ENCODE results near the gene HKDC1.
"Not testable (repeated sequence)": the region's sequence is repeated elsewhere in the genome, so short reads cannot be mapped to it uniquely, and the experiment has no call there.

The HKDC1 gene

GRCh38 chr10:69220041-69220451 lies at the start of gene HKDC1:
TSS of gene HKDC1 (plus strand) at chr10:69220332. CDS start at chr10:69220436, 104 bp downstream.
- TF ChIP-seq ZFX (IDR thresholded peaks at IDR 0.05; ENCODE audit: borderline replicate concordance) = no peak
- TF ChIP-seq, protein P1, sequence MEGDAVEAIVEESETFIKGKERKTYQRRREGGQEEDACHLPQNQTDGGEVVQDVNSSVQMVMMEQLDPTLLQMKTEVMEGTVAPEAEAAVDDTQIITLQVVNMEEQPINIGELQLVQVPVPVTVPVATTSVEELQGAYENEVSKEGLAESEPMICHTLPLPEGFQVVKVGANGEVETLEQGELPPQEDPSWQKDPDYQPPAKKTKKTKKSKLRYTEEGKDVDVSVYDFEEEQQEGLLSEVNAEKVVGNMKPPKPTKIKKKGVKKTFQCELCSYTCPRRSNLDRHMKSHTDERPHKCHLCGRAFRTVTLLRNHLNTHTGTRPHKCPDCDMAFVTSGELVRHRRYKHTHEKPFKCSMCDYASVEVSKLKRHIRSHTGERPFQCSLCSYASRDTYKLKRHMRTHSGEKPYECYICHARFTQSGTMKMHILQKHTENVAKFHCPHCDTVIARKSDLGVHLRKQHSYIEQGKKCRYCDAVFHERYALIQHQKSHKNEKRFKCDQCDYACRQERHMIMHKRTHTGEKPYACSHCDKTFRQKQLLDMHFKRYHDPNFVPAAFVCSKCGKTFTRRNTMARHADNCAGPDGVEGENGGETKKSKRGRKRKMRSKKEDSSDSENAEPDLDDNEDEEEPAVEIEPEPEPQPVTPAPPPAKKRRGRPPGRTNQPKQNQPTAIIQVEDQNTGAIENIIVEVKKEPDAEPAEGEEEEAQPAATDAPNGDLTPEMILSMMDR (IDR thresholded peaks at IDR 0.05) = no peak
- no peak within 1 kb of the TSS for H3K27ac ChIP-seq

DNA sequence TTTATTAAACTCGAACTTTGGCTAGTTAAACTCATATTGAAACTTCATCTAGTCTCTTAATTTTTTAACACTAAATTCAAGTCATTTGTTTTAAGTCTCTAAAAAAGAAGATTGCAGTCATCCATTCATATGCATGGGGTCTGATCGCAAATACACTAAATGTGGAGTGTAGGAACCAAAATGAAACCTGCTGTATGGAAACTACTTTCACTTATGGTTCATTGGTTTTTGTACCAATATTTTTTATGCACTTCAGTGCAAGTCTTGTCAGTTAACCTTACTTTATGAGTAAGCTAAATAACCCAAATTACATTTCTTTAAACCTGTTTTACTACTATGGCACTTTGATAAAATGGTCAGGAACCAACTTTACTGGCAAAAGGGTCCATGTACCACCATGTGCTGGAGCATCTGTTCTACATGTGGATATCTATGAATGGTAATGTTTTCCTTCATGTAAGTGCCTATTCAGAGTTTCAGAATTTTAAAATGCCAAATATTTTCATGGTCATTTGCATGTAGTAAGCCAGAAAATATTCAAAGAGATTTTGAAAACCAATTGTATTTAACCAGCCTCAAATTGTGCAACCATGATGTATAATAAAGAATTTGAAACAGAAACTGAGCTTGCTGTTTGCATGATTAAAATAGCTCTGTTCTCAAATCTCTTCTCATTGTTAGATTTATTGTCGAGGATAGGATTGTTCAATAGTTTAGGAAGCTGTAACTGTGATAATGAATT lies 47.7 kb upstream of the HKDC1 start:
- no peak overlapping the region for H3K27ac ChIP-seq
- no peak for TF ChIP-seq ZFX (IDR thresholded peaks at IDR 0.05; ENCODE audit: borderline replicate concordance)
- TF ChIP-seq, protein P1 (IDR thresholded peaks at IDR 0.05) = no peak

- H3K27ac ChIP-seq = not testable (repeated sequence)
Observed at GRCh38 chr10:69175326-69175725, 44.8 kb upstream of the HKDC1 start.

DNA sequence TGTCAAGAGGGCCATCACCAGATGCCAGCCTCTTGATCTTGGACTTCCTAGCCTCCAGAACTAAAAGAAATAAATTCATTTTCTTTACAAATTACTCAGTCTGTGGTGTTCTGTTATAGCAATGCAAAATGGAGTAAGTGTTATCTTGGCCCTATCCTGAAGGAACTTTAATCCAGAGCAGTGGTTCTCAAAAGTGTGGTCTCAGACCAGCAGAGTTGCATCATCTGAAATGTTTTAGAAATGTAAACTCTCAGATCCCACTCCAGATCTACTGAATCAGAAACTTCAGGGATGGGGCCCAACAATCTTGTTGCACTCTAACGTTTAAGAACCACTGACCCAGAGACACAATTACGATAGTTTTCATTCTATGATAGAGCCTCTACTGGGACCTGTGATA lies 43.3 kb upstream of the HKDC1 start:
- H3K27ac ChIP-seq = no peak overlapping the region
- TF ChIP-seq, protein P1 (IDR thresholded peaks at IDR 0.05) = no peak
- no peak for TF ChIP-seq ZFX (IDR thresholded peaks at IDR 0.05; ENCODE audit: borderline replicate concordance)

DNA sequence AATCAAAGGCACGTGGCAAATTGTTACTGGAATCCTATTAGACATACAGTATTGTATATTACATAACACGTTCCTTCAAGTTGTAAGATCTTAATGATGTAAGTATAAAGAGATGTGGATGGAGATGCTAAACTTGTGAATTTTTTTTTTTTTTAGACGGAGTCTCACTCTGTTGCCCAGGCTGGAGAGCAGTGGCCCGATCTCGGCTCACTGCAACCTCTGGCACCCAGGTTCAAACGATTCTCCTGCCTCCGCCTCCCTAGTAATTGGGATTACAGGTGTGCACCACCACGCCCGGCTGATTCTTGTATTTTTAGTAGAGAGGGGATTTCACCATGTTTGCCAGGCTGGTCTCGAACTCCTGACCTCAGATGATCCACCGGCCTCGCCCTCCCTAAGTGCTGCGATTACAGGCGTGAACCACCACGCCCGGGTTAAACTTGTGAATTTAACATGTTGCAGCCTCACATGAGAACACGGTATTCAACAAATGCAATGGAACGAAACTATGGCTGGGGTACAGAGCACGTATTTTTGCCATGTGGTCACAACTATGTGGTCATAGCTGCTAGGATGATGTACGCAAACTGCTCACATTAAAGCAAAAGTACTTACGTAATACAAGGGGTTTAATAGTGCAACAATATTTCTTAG lies 40.9 kb upstream of the HKDC1 start:
- TF ChIP-seq, protein P1 (IDR thresholded peaks at IDR 0.05) = no peak
- TF ChIP-seq ZFX (IDR thresholded peaks at IDR 0.05; ENCODE audit: borderline replicate concordance) = no peak
- H3K27ac ChIP-seq = peak overlapping the region; percentile 90

DNA sequence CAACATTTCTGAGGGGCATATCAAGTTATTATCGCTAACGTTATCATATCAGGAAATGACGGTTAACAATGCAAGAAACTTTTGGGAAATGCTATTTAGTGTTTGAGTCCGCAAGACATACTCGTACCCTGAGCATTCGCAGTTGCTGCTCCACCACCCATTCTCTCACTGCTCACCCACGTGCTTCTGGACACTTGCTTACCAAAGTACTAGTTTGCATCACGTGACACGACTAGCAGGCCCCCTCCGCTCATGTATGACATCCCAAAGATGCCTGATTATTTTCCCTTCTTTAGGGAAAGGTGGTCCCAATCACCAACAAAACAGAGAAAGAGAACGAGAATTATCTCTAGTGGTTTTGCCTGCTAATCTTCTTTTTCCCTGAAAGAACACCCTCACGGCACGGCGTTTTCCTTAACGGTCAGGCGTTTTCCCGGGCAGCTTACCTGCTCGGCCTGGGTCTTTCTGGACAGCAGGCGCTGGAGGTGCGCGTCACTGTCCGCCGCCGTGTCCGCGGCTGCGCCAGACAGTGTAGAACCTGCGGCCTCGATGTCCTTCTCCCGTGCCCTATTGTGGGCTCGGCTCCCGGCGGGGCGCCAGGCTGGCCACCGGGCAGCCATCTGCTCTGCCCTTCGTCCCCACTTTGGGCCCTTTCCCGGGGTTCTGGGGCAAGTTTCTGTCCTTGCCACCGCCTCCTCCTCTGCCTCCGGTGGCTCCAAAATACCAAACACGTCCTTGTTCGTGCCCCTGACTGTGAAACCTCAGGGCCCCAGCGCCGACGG lies 40.2 kb upstream of the HKDC1 start, which contains the start of gene SUPV3L1:
SUPV3L1 (plus strand) TSS at position 492 of the 782 bp plus-strand sequence; CDS start at position 550, 58 bp downstream.
- peak within 1 kb of the TSS; percentile 90 for H3K27ac ChIP-seq
- TF ChIP-seq, protein P1 (IDR thresholded peaks at IDR 0.05) = no peak
- no peak for TF ChIP-seq ZFX (IDR thresholded peaks at IDR 0.05; ENCODE audit: borderline replicate concordance)

DNA sequence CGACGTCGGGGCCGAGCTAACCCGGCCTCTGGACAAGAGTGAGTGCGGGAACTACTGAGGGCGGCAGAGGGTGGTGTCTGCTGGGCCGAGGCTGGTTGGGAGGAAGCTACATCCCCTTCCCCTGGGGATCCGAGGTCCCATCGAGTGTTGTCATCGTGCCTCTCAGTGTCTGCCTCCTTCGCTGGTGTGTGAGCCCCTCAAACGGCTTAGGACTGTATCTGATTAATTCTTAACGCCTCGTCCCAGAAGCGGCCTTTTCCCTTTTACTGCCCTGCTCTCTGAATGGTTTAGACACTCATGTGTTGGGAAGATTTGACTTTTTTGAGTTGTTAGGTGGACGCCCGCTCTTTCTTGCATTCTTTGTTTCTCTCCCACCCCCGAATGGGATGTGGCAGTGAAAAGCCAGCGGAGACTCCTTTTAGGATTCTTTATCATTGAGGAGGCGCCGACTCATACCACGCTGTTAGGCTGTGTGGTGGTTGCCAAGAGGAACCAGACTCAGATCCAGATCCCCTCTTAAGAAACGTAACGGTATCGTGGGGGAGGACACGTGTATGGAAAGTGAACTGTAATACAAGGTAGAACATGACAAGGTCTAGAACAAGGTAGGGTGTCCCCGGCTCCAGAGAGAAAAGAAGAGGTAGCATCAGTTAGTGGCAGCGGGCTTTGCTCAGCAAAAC lies 39.5 kb upstream of the HKDC1 start:
- TF ChIP-seq, protein P1 (IDR thresholded peaks at IDR 0.05) = no peak
- no peak for TF ChIP-seq ZFX (IDR thresholded peaks at IDR 0.05; ENCODE audit: borderline replicate concordance)
- peak overlapping the region; percentile 90 for H3K27ac ChIP-seq
